ENCODE measurements around the gene CCR5AS.

Gene CCR5AS

DNA sequence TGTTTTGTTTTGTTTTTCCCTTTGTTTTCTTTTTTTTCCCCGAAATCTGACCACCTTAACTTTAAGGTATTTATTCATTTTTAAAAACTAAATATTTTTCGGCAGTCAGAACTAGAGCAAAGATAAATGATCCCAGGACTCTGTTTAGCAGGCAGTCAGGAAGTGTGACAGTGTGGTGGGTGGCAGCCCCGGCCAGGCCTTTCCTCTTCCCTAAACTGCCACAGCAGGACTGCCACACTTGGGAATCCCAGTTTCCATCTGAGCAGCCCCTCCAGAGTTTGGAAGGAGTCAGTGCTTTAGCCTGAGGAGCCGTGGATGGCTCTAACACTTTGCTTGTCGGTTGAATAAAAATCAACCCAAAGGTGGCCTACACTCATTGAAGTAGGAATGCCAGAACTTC is 7.1 kb upstream of the CCR5AS start:
- H2BK15ac ChIP-seq (ENCODE audit: low read length): no peak overlapping the region
- no peak overlapping the region for H4K8ac ChIP-seq (ENCODE audit: extremely low read depth, insufficient read depth, low read length)
- H3K27me3 ChIP-seq (replicated peaks in 1 of 4; ENCODE audit: control insufficient read depth in 3 of 4, extremely low read depth in 1 of 4, insufficient read depth in 3 of 4, low read length in 3 of 4): no peaks in the 10 kb centered on the region
- no peaks in the 10 kb centered on the region for H3K79me2 ChIP-seq (ENCODE audit: control insufficient read depth in 1 of 2, insufficient read depth in 2 of 2, low read length in 2 of 2)
- H2AFZ ChIP-seq (ENCODE audit: low read length): no peak overlapping the region
- no peaks in the 10 kb centered on the region for H3K23me2 ChIP-seq (ENCODE audit: low read depth, low read length)
- no peak overlapping the region for H4K91ac ChIP-seq (replicated peaks; ENCODE audit: insufficient read length, low read length)
- no peak overlapping the region for H2BK20ac ChIP-seq (ENCODE audit: low read length)
- H3K9me3 ChIP-seq (ENCODE audit: insufficient read depth in 2 of 2, low read depth in 1 of 2, low read length in 1 of 2): no peaks in the 10 kb centered on the region
- no peak overlapping the region for H3K4me2 ChIP-seq (ENCODE audit: insufficient read depth in 1 of 2, low read depth in 2 of 2, low read length in 2 of 2)
- no peak overlapping the region for H3K14ac ChIP-seq (ENCODE audit: insufficient read length)
- no peak overlapping the region for H2BK120ac ChIP-seq (replicated peaks; ENCODE audit: low read depth, low read length)
- H2BK5ac ChIP-seq (ENCODE audit: low read depth, low read length): no peak overlapping the region
- FAIRE-seq (no peak), DNase-seq (ENCODE audit: low read depth in 1 of 2, low spot score in 2 of 2) (no peak)
- H3K4ac ChIP-seq (replicated peaks; ENCODE audit: insufficient read length, low read depth, low read length): no peak overlapping the region
- H3K23ac ChIP-seq (ENCODE audit: insufficient read length): no peak overlapping the region
- H4K5ac ChIP-seq (ENCODE audit: insufficient read length, low read depth, low read length): no peak overlapping the region
- POLR2A ChIA-PET (ENCODE audit: partially characterized antibody): no interaction called here
- H3K18ac ChIP-seq (ENCODE audit: extremely low read depth, low read length): no peak overlapping the region
- WGBS, 2 experiments (ENCODE audit: extremely low coverage in 1 of 2, insufficient coverage in 1 of 2, insufficient read length in 1 of 2, insufficient replicate concordance in 2 of 2, low coverage in 1 of 2, low lambda C conversion rate in 2 of 2, missing lambda C conversion rate in 1 of 2): 81% methylated on average over 5 of the region's 5 CpGs; no CpG with 5 or more reads in 1 of the 2 experiments
- H3K9ac ChIP-seq (replicated peaks in 1 of 4; ENCODE audit: extremely low read depth in 1 of 4, low read depth in 3 of 4, low read length in 3 of 4): no peak overlapping the region
- H3K4me1 ChIP-seq (replicated peaks in 1 of 4; ENCODE audit: control insufficient read depth in 3 of 4, insufficient read depth in 4 of 4, low read length in 3 of 4): peaks cover 0 to 6% (median 5%) of the 10 kb centered on the region in 4 experiments; a peak in 4 of 7 replicates
- no peak overlapping the region for H3K4me3 ChIP-seq (ENCODE audit: extremely low read depth in 1 of 4, insufficient read depth in 2 of 4, low read depth in 3 of 4, low read length in 4 of 4)
- no peaks in the 10 kb centered on the region for H4K20me1 ChIP-seq (replicated peaks in 1 of 2; ENCODE audit: control insufficient read depth in 1 of 2, insufficient read depth in 2 of 2, low read length in 2 of 2)
- no peak overlapping the region for H2BK12ac ChIP-seq (ENCODE audit: low read depth, low read length)
- no peaks in the 10 kb centered on the region for H3K79me1 ChIP-seq (ENCODE audit: low read depth, low read length)
- CTCF ChIA-PET (ENCODE audit: partially characterized antibody): no interaction called here
- no peak overlapping the region for H2AK5ac ChIP-seq (ENCODE audit: low read depth, low read length)
- no peak overlapping the region for H3K27ac ChIP-seq (ENCODE audit: low read depth, low read length)
- no peak overlapping the region for H3K56ac ChIP-seq (replicated peaks; ENCODE audit: insufficient read length, low read depth, low read length)
- H3K36me3 ChIP-seq (ENCODE audit: control insufficient read depth in 2 of 4, insufficient read depth in 4 of 4, low read length in 3 of 4): no peaks in the 10 kb centered on the region
- TF ChIP-seq TAF7 (optimal IDR thresholded peaks at IDR 0.05; ENCODE audit: borderline replicate concordance, low read depth, low read length) (no peak), HDAC2 (IDR thresholded peaks at IDR 0.05; ENCODE audit: borderline replicate concordance in 1 of 2, low read depth in 2 of 2, low read length in 2 of 2) (no peak), SAP30 (IDR thresholded peaks at IDR 0.05; ENCODE audit: insufficient read depth, insufficient replicate concordance, low read length) (no peak), GABPA (IDR thresholded peaks at IDR 0.05; ENCODE audit: borderline replicate concordance, insufficient read depth, low read length) (no peak), TEAD4 (IDR thresholded peaks at IDR 0.05; ENCODE audit: low read depth, low read length) (no peak), RXRA (IDR thresholded peaks at IDR 0.05; ENCODE audit: insufficient read depth, low read depth, low read length) (no peak), EZH2 (IDR thresholded peaks at IDR 0.05; ENCODE audit: low read depth, low read length, severe bottlenecking) (no peak), JUN (IDR thresholded peaks at IDR 0.05; ENCODE audit: low read depth, low read length) (no peak), YY1 (IDR thresholded peaks at IDR 0.05; ENCODE audit: low read depth, low read length) (no peak), CBX5 (IDR thresholded peaks at IDR 0.05; ENCODE audit: low read depth, low read length) (no peak), SIX5 (IDR thresholded peaks at IDR 0.05; ENCODE audit: low read depth, low read length) (no peak), CHD1 (IDR thresholded peaks at IDR 0.05; ENCODE audit: low read depth, low read length) (no peak), SP2 (IDR thresholded peaks at IDR 0.05; ENCODE audit: low read length) (no peak), SP4 (IDR thresholded peaks at IDR 0.05; ENCODE audit: low read length) (no peak)
- TF ChIP-seq, protein P1, sequence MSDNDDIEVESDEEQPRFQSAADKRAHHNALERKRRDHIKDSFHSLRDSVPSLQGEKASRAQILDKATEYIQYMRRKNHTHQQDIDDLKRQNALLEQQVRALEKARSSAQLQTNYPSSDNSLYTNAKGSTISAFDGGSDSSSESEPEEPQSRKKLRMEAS (IDR thresholded peaks at IDR 0.05): no peak
